ENCODE results near the gene CMYA5. TPM values are rescaled to one million over a fixed set of nuclear protein-coding genes. Genes with fewer than 3 reads are reported as not detected.

The CMYA5 gene
- total RNA-seq = 3.9 and 5.9 TPM in 2 replicates

GRCh38 chr5:79689541-79690466, at the start of gene CMYA5:
CMYA5 (plus strand) TSS chr5:79689836; CDS start chr5:79689908, 72 bp downstream.

Other genes starting within 250 kb of the CMYA5 start
- 6.0 and 11.5 TPM in 2 replicates for gene HOMER1, start 175.7 kb upstream of the CMYA5 start, total RNA-seq
- 24.0 and 28.4 TPM in 2 replicates for gene TENT2, start 77.4 kb upstream of the CMYA5 start, total RNA-seq